Duodenal mucosa (tissue), 2 donors: ENCODE measurements around the gene MFAP2.

Experiments used
- H3K27ac ChIP-seq: one replicate; pipeline ENCODE4 v1.7.0; 2013; ENCODE audit warnings: low read depth, low read length
- H3K27me3 ChIP-seq, 2 donors: one replicate each; pipeline ENCODE4 v1.7.0; 2013; ENCODE audit warnings: low read length in 2 of 2, control low read depth in 1 of 2; ENCODE audit not compliant: insufficient read depth in 2 of 2, control insufficient read depth in 1 of 2
- H3K36me3 ChIP-seq, 2 donors: one replicate each; pipeline ENCODE4 v1.7.0; 2013; ENCODE audit warnings: low read length in 2 of 2, control low read depth in 1 of 2; ENCODE audit not compliant: insufficient read depth in 2 of 2, control insufficient read depth in 1 of 2
- H3K4me1 ChIP-seq, 2 donors: one replicate each; pipeline ENCODE4 v1.7.0; 2013; ENCODE audit warnings: low read length in 2 of 2, control low read depth in 1 of 2; ENCODE audit not compliant: insufficient read depth in 2 of 2, control insufficient read depth in 1 of 2
- H3K4me3 ChIP-seq, 2 donors: one replicate each; pipeline ENCODE4 v1.7.0; 2013; ENCODE audit warnings: low read length in 2 of 2, low read depth in 1 of 2
- H3K9ac ChIP-seq, 2 donors: one replicate each; pipeline ENCODE4 v1.7.0; 2013; ENCODE audit warnings: low read length in 2 of 2, low read depth in 1 of 2
- H3K9me3 ChIP-seq, 2 donors: one replicate each; pipeline ENCODE4 v1.7.0; 2013; ENCODE audit warnings: low read length in 2 of 2, control low read depth in 1 of 2; ENCODE audit not compliant: control insufficient read depth in 1 of 2

Gene MFAP2, protein sequence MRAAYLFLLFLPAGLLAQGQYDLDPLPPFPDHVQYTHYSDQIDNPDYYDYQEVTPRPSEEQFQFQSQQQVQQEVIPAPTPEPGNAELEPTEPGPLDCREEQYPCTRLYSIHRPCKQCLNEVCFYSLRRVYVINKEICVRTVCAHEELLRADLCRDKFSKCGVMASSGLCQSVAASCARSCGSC

DNA sequence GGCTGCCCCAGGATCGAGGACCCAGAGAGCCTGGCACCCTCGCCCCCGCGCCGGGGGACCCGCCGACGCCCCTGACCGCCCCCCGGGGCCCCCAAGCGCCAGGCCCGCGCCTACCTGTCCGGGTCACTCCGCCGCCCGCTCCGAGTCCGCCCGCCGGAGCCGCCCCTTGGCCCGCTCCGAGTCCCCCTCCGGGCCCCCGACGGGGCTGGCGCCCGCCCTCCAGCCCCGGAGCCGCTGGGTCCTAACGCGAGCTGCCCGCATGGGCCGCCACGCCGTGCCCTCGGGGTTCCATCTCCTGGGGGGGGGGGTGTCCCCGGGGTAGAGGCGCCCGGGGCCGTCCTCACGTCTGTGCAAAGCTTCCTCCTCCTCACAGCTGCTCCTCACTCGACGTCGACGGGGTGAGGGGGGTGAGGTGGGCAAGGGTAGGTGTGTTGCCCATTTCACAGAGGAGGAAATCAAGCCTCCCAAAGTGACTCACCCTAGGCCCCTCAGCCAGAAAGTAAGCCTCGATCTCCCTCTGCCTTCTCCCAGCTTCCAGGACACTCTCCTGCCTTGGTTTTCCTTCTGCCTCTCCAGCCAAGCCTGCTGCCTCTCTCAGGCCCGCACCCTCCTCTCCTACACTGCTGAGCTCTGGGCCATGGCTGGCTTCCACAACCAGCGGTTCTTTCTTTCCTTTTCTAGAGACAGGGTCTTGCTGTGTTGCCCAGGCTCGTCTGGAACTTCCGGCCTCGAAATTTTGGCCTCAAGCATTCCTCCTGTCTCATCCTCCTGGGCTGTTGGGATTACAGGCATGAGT lies at the start of gene MFAP2:
Gene MFAP2, minus strand, starts transcription at position 148 of the 796 bp plus-strand sequence. CDS start 2,347 bp downstream, outside the sequence.
- peak within 1 kb of the TSS; percentile 8 to 28 for H3K4me3 ChIP-seq
- peaks cover 0 to 6% of the 10 kb centered on the region in 2 donors for H3K4me1 ChIP-seq
- no peak within 1 kb of the TSS for H3K27ac ChIP-seq

DNA sequence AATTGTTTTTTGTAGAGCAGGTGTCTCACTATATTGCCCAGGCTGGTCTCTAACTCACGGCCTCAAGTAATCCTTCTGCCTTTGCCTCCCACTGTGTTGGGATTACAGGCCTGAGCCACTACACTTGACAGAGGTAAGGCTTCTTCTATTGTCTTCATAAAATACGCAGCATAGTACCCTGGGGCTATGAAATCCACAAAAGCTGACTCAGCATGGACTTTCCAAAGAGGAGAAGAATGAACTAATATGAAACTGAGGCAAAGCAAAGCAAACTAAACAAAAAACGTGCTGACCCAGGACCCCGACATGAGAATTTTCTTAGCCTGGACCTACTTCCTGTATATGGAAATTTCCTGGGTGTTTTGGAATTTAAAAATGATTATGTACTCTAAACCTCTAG lies 49.8 kb upstream of the MFAP2 start:
- no peaks in the 10 kb centered on the region for H3K27me3 ChIP-seq
- peaks cover 33 to 70% of the 10 kb centered on the region in 2 donors for H3K36me3 ChIP-seq
- no peaks in the 10 kb centered on the region for H3K9me3 ChIP-seq
- H3K27ac ChIP-seq: no peak overlapping the region
- no peak overlapping the region for H3K4me3 ChIP-seq
- no peaks in the 10 kb centered on the region for H3K4me1 ChIP-seq
- no peak overlapping the region for H3K9ac ChIP-seq

More for the DNA sequence above, at the start of gene MFAP2:
- peaks cover 0 to under 1% of the 10 kb centered on the region in 2 donors for H3K36me3 ChIP-seq
- peaks cover 9% of the 10 kb centered on the region in 2 donors for H3K27me3 ChIP-seq
- H3K9me3 ChIP-seq: no peaks in the 10 kb centered on the region
- H3K9ac ChIP-seq: no peak within 1 kb of the TSS

DNA sequence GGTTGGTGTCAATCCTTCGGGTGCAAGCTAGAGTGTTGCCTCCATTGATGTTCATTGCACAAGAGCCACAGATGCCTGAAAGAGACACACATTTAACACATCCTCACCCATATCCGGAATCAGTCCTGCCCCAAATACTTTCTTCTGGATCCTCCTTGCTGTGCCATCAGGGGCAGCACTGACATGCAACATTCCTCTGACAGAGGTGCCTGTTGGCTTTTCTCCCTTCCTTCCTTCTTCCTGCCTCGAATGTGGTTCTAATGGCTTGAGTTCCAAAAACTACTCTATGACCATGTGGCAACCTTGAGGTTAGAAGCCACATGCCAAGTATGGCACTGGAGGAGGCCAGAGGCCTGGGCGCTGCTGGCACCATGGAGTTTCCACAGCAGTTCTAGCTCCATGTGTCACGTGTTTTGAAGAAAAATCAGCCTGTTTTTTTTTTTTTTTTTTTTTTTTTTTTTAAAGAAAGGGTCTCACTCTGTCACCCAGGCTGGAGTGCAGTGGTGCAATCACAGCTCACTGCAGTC lies 48.3 kb upstream of the MFAP2 start:
- Histone ChIP-seq H3K4me3 (no peak overlapping the region), H3K4me1 (no peaks in the 10 kb centered on the region), H3K9me3 (no peaks in the 10 kb centered on the region), H3K27ac (no peak overlapping the region), H3K36me3 (peaks cover 43 to 82% of the 10 kb centered on the region in 2 donors), H3K9ac (no peak overlapping the region), H3K27me3 (no peaks in the 10 kb centered on the region)

DNA sequence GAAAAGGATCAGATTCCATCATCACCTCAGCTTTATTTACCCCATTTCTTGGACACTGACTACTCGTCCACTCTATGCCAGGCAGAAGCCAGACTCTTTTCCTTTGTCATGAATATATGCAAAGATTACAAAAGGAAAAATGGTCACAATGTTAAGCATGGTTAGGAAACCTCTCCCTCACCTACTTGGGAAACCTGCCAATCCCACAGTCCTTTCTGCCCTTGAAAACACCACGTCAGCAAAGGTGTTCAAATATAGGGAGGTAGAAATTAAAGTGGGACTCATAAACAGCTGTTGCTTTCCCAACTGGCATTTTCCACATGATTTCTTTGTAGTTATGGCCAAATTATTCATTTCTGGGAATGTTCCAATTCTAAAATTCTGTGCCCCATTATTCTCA lies 47.5 kb upstream of the MFAP2 start:
- Histone ChIP-seq H3K4me1 (no peaks in the 10 kb centered on the region), H3K27ac (no peak overlapping the region), H3K9ac (no peak overlapping the region), H3K4me3 (no peak overlapping the region), H3K36me3 (peaks cover 51 to 84% of the 10 kb centered on the region in 2 donors), H3K9me3 (no peaks in the 10 kb centered on the region), H3K27me3 (no peaks in the 10 kb centered on the region)

DNA sequence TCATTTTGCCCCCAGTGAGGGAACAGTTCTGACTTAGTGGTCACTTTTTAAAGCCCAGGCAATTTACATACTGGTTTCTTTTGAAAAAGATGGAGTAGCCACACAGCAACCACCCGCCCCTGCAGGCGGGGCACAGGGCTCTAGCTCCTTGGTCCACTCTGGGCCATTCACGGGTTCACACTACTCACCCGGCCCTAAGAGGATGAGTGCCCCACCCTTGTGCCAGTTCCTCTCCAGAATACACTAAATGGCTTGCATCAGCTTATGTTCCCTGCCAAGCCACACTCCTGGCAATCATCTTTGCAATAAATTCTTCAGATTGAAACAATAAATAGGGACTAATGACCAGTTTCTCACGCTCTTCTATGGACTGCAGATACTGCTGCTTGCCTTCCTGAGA lies 47.0 kb upstream of the MFAP2 start:
- H3K27me3 ChIP-seq: no peaks in the 10 kb centered on the region
- no peaks in the 10 kb centered on the region for H3K4me1 ChIP-seq
- no peak overlapping the region for H3K27ac ChIP-seq
- H3K36me3 ChIP-seq: peaks cover 51 to 84% of the 10 kb centered on the region in 2 donors
- H3K4me3 ChIP-seq: no peak overlapping the region
- H3K9me3 ChIP-seq: no peaks in the 10 kb centered on the region
- H3K9ac ChIP-seq: no peak overlapping the region

DNA sequence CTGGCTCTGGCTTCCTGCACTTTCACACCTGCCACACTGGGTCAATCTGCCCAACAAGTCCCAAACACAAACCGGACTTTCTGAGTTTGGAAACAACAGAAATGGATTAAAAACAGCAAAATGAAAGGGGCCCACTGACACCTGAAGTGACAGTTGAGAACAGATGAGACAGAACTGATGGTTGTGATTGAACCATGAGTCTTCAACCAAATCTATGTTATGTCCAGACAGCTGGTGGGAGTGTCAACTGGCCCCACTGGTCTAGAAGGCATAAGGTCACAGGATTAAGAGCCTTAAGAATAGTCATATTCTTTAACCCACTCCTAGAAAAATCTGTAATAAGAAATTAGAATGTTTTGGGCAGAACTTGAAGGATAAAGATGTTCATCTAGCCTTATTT lies 44.3 kb upstream of the MFAP2 start:
- no peak overlapping the region for H3K9ac ChIP-seq
- H3K27ac ChIP-seq: no peak overlapping the region

DNA sequence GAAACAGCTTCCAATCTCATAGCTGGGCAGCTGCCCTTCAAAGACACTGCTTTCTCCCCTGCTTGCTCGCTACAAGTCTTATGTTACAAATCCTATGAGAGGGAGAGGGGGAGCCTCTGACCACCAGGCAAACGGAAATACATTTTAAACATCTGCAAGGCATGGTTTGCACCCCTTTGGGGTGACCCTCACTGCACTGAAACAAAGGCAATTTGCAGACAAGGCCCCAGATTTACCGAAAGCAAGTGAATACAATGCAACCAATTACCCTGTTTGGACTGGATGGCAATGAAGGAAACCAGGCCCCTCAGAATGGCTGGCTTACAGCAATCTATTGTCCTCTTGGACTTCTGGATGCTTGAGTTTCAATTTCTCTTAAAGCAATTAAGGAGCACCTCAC lies 43.2 kb upstream of the MFAP2 start:
- Histone ChIP-seq H3K9ac (no peak overlapping the region), H3K27ac (no peak overlapping the region), H3K36me3 (peaks cover 67 to 93% of the 10 kb centered on the region in 2 donors), H3K27me3 (no peaks in the 10 kb centered on the region), H3K4me3 (no peak overlapping the region), H3K9me3 (no peaks in the 10 kb centered on the region), H3K4me1 (no peaks in the 10 kb centered on the region)

More for the DNA sequence above, 44.3 kb upstream of the MFAP2 start:
- Histone ChIP-seq H3K27me3 (no peaks in the 10 kb centered on the region), H3K4me3 (no peak overlapping the region), H3K9me3 (no peaks in the 10 kb centered on the region), H3K4me1 (no peaks in the 10 kb centered on the region), H3K36me3 (peaks cover 61 to 88% of the 10 kb centered on the region in 2 donors)

DNA sequence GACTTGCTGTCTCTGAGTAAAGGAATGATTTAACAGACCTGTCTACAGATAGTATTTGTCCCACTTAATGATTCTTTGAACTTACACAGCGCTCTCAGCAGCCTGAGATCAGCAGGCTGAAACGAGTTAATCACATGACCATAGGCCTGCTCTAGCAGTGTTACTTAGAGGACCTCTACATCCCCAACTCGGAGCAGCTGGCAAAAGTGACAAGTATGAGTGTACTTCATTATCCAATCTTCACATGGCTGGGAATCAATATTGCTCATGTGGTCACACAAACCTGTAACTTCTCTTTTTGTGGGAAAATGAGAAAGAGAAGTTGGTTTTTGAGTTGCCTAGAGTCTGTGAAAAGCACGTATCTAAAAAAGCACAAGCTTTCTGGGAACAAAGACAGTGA lies 42.7 kb upstream of the MFAP2 start:
- Histone ChIP-seq H3K36me3 (peaks cover 66 to 93% of the 10 kb centered on the region in 2 donors), H3K4me1 (no peaks in the 10 kb centered on the region), H3K27ac (no peak overlapping the region), H3K9me3 (no peaks in the 10 kb centered on the region), H3K4me3 (no peak overlapping the region), H3K27me3 (no peaks in the 10 kb centered on the region), H3K9ac (no peak overlapping the region)

DNA sequence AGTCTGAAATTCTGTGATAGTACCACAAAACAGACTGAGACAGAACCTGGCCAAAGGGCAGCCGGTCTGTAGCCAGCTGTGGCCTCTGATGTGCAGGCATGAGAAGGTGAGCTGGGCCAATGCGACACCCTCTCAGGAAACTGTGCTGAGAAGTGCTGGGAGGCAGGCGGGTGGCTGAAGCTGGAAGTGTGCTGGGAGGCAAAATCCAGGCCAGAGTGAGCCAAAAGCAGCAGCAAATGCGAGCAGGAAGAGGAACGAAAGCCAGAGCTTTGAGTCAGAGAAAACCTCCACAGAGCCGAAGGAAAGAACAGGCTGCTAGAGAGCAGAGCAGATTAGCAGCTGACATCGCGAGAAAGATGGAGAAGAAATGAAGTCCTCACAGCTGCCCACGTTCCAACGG lies 41.5 kb upstream of the MFAP2 start:
- H3K4me1 ChIP-seq: no peaks in the 10 kb centered on the region
- no peak overlapping the region for H3K27ac ChIP-seq
- H3K4me3 ChIP-seq: no peak overlapping the region
- H3K27me3 ChIP-seq: no peaks in the 10 kb centered on the region
- peaks cover 56 to 84% of the 10 kb centered on the region in 2 donors for H3K36me3 ChIP-seq
- no peak overlapping the region for H3K9ac ChIP-seq
- no peaks in the 10 kb centered on the region for H3K9me3 ChIP-seq

DNA sequence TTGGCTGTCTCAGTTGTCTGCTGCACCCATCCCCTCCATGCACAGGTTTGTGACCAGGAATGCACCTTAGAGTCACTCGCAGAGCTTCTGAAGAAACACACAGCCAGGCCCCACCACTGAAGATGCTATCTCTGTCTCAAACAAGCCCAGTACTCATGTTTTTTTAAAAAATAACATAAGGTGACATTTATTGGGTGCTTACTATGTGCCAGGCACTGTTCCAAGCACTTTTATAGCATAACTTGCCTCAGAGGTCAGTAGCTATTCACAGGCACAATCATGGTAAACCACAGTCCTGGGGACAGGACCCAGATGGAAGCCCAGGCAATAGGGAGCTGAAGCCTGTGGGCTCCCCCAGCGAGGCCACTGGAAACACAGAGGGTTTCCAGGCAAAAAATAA lies 40.1 kb upstream of the MFAP2 start:
- H3K9ac ChIP-seq: no peak overlapping the region
- H3K36me3 ChIP-seq: peaks cover 55 to 71% of the 10 kb centered on the region in 2 donors
- no peaks in the 10 kb centered on the region for H3K4me1 ChIP-seq
- H3K27ac ChIP-seq: no peak overlapping the region
- no peaks in the 10 kb centered on the region for H3K9me3 ChIP-seq
- H3K4me3 ChIP-seq: no peak overlapping the region
- H3K27me3 ChIP-seq: no peaks in the 10 kb centered on the region
